K562 (cell line): ENCODE data around the gene NDUFAF2. TPM values are rescaled to one million over a fixed set of nuclear protein-coding genes. Genes with fewer than 3 reads are reported as not detected.
A peak's percentile ranks its signal among the peaks of the same experiment; 100 is the strongest.

Experiments
- ATF7 ChIP-seq: fragments of 450-650 bp; IDR thresholded peaks from 2 replicates; pipeline ENCODE4 v1.7.1; 2014; ENCODE audit warnings: mild to moderate bottlenecking, moderate library complexity
- BMI1 ChIP-seq: fragments of 150-350 bp; IDR thresholded peaks from 2 replicates; pipeline ENCODE4 v1.6.1; 2014; ENCODE audit warnings: low read length
- BRCA1 ChIP-seq, 2 experiments: fragments of 450-650 bp in 1 of 2; sonication (generic) in 1 of 2; formaldehyde crosslinking in 1 of 2; IDR thresholded peaks; 2 replicates each; pipeline versions ENCODE4 v1.5.0 to v1.6.1; 2017 to 2020; ENCODE audit warnings: mild to moderate bottlenecking in 1 of 2, missing genetic modification reagents in 1 of 2
- BRD9 ChIP-seq: fragments of 450-650 bp; IDR thresholded peaks from 2 replicates; pipeline ENCODE4 v1.6.1; 2018; ENCODE audit warnings: low read depth; ENCODE audit not compliant: partially characterized antibody
- CHD2 ChIP-seq: IDR thresholded peaks from 2 replicates; pipeline ENCODE4 v1.6.1; 2011; ENCODE audit warnings: low read depth, low read length
- EP400 ChIP-seq: fragments of 450-650 bp; IDR thresholded peaks from 2 replicates; pipeline ENCODE4 v1.6.1; 2017; ENCODE audit warnings: antibody characterized with exemption, mild to moderate bottlenecking, moderate library complexity
- FOXJ3 ChIP-seq: sonication (generic); formaldehyde crosslinking; IDR thresholded peaks from 2 replicates; pipeline ENCODE4 v1.4.0; 2020; ENCODE audit warnings: mild to moderate bottlenecking, missing genetic modification reagents
- ILF3 ChIP-seq: fragments of 450-650 bp; IDR thresholded peaks from 2 replicates; pipeline ENCODE4 v1.6.1; 2018; ENCODE audit warnings: antibody characterized with exemption, mild to moderate bottlenecking, moderate library complexity, borderline replicate concordance
- MTA3 ChIP-seq: fragments of 450-650 bp; formaldehyde crosslinking; IDR thresholded peaks from 2 replicates; pipeline ENCODE4 v1.6.1; 2017; ENCODE audit warnings: mild to moderate bottlenecking, borderline replicate concordance
- NFIX ChIP-seq: fragments of 250-450 bp; sonication (Bioruptor Pico); IDR thresholded peaks from 2 replicates; pipeline ENCODE4 v1.4.0; 2020; ENCODE audit warnings: low read depth, mild to moderate bottlenecking, moderate library complexity
- PHTF2 ChIP-seq: fragments of 250-450 bp; sonication (Bioruptor Pico); IDR thresholded peaks from 2 replicates; pipeline ENCODE4 v1.5.0; 2021; ENCODE audit warnings: mild to moderate bottlenecking
- SMARCA5 ChIP-seq: fragments of 450-650 bp; IDR thresholded peaks from 2 replicates; pipeline ENCODE4 v1.6.1; 2016
- TAF9B ChIP-seq: fragments of 450-650 bp; IDR thresholded peaks from 2 replicates; pipeline ENCODE4 v1.6.1; 2018; ENCODE audit warnings: mild to moderate bottlenecking; ENCODE audit not compliant: partially characterized antibody
- ZNF24 ChIP-seq: fragments of 450-650 bp; IDR thresholded peaks from 2 replicates; pipeline ENCODE4 v1.6.1; 2016
- ZNF274 ChIP-seq: IDR thresholded peaks from 2 replicates; pipeline ENCODE4 v1.6.1; 2011; ENCODE audit warnings: low read depth, mild to moderate bottlenecking, low read length, moderate library complexity, borderline replicate concordance
- ZNF551 ChIP-seq: fragments of 250-450 bp; sonication (Bioruptor Pico); IDR thresholded peaks from 2 replicates; pipeline ENCODE4 v1.5.0; 2021; ENCODE audit warnings: mild to moderate bottlenecking, moderate library complexity
- ZNF699 ChIP-seq: fragments of 250-450 bp; sonication (Bioruptor Pico); IDR thresholded peaks from 2 replicates; pipeline ENCODE4 v1.8.0; 2021; ENCODE audit warnings: mild to moderate bottlenecking, moderate library complexity; ENCODE audit not compliant: insufficient replicate concordance
- ZNF76 ChIP-seq: fragments of 250-450 bp; sonication (Bioruptor Pico); IDR thresholded peaks from 2 replicates; pipeline ENCODE4 v1.4.0; 2020; ENCODE audit warnings: mild to moderate bottlenecking, moderate library complexity, borderline replicate concordance
- polyA plus RNA-seq, 8 experiments: library from polyadenylated mRNA; depleted of rRNA in 4 of 8; stranded (reverse) in 5 of 8; unstranded in 3 of 8; fragments of >200 nt; fragmentation: Nextera tagmentation in 2 of 8; fragmentation: Illumina TruSeq in 1 of 8; extraction: Ambion mirVana in 2 of 8; extraction: Trizol in 1 of 8; gene quantifications; 2 replicates each; pipeline versions ENCODE4 v1.2.1 to v1.2.3, GENCODE V29; 2011 to 2014; ENCODE audit warnings: inconsistent platforms in 1 of 8, missing spikeins in 1 of 8
- total RNA-seq, 7 experiments: library from RNA; depleted of rRNA in 6 of 7; stranded (reverse); fragments of >200 nt in 6 of 7; fragmentation: Illumina TruSeq in 2 of 7; extraction: Trizol in 2 of 7; gene quantifications; 2 replicates each; pipeline versions ENCODE4 v1.2.1 to v1.2.3, GENCODE V29; 2011 to 2021; ENCODE audit warnings: low replicate concordance in 1 of 7
- TF ChIP-seq, protein P1 (sequence below): fragments of 450-650 bp; IDR thresholded peaks from 2 replicates; pipeline ENCODE4 v1.6.1; 2017; ENCODE audit warnings: mild to moderate bottlenecking, moderate library complexity
- TF ChIP-seq, protein P2 (sequence below), 2 experiments: fragments of 450-650 bp in 1 of 2; sonication (generic) in 1 of 2; formaldehyde crosslinking; conservative IDR thresholded peaks; 2 replicates each; pipeline versions ENCODE4 v1.4.0 to v1.8.1; 2020 to 2022; ENCODE audit warnings: mild to moderate bottlenecking in 1 of 2, missing genetic modification reagents in 1 of 2
- TF ChIP-seq, protein P3 (sequence below), 2 experiments: IDR thresholded peaks in 1 of 2; conservative IDR thresholded peaks in 1 of 2; 2 replicates each; pipeline ENCODE4 v1.6.1; 2016; ENCODE audit warnings: low read depth in 2 of 2, mild to moderate bottlenecking in 1 of 2, missing compliant biosample characterization in 1 of 2, missing genetic modification characterization in 1 of 2, moderate library complexity in 1 of 2
- TF ChIP-seq, protein P4 (sequence below): fragments of 250-450 bp; sonication (Bioruptor Pico); IDR thresholded peaks from 2 replicates; pipeline ENCODE4 v1.4.0; 2020; ENCODE audit warnings: mild to moderate bottlenecking

The NDUFAF2 gene
- total and polyA plus RNA-seq, 9 of the 15 experiments (the other 6 are each of a cell fraction or from before 2014, with no cell fraction given), result 56.0 to 155 (median 95.9) TPM

DNA sequence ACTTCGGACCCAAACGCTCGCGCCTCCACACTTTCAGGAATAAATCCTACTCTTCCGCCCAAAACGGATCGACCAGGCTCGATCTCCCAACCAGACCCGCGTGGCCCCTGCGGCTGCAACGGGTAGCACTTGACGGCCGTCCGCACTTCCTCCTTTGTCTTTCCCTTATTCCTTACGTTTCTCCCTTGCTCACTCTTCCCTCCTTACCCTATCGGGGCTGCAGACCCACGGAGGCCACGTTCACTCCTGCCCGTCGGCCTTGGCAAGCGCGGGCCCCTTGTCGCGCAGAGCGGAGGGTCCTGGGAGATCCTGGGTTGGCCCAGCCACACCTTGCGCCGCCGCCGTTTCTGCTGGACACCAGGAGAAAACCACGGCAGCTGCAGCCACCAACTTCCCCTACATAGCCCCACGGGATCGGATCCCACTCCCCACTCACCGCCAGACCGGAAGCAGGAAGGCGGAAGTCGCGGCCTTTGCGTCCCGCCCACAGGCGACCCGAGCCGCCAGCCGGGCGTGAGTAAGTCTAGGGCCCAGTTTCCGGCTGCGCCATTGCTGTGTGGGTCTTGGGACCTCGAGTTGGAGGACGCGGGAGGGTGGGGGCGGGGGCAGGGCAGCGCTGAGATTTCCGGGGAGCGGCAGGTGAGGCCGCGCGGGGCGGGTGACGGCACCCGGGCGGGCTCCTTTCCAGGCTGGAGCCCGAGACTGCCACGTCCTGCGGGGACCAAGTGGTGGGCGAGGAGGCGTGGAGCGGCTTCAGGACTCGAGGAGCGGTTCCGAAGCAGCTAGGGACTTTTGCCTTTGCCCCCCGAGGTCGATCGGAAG is 217.2 kb downstream of the NDUFAF2 start, which contains the start of gene SMIM15 (continued):
- no peak for TF ChIP-seq ZNF24
- peak; percentile 50; the same call in 1 of the 2 replicates for TF ChIP-seq SMARCA5
- TF ChIP-seq CHD2, result no peak
- peak; percentile 76 for TF ChIP-seq MTA3
- TF ChIP-seq ZNF551, result no peak
- no peak for TF ChIP-seq ILF3
- TF ChIP-seq, protein P1, sequence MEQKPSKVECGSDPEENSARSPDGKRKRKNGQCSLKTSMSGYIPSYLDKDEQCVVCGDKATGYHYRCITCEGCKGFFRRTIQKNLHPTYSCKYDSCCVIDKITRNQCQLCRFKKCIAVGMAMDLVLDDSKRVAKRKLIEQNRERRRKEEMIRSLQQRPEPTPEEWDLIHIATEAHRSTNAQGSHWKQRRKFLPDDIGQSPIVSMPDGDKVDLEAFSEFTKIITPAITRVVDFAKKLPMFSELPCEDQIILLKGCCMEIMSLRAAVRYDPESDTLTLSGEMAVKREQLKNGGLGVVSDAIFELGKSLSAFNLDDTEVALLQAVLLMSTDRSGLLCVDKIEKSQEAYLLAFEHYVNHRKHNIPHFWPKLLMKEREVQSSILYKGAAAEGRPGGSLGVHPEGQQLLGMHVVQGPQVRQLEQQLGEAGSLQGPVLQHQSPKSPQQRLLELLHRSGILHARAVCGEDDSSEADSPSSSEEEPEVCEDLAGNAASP, result no peak
- TF ChIP-seq, protein P2, sequence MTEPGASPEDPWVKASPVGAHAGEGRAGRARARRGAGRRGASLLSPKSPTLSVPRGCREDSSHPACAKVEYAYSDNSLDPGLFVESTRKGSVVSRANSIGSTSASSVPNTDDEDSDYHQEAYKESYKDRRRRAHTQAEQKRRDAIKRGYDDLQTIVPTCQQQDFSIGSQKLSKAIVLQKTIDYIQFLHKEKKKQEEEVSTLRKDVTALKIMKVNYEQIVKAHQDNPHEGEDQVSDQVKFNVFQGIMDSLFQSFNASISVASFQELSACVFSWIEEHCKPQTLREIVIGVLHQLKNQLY (CRISPR knock-in tag; conservative IDR thresholded peaks at IDR 0.05), result 0 out of 4 replicates have a peak, but pooled peaks of 1 of the 2 experiments have one; percentile 43
- peak; percentile 92 for TF ChIP-seq EP400
- TF ChIP-seq BRD9, result peak; percentile 68
- TF ChIP-seq ATF7, result peak; percentile 65; the same call in 1 of the 2 replicates
- TF ChIP-seq FOXJ3 (CRISPR knock-in tag), result no peak
- TF ChIP-seq BMI1, result no peak
- peak; percentile 84 for TF ChIP-seq TAF9B
- TF ChIP-seq, protein P3, sequence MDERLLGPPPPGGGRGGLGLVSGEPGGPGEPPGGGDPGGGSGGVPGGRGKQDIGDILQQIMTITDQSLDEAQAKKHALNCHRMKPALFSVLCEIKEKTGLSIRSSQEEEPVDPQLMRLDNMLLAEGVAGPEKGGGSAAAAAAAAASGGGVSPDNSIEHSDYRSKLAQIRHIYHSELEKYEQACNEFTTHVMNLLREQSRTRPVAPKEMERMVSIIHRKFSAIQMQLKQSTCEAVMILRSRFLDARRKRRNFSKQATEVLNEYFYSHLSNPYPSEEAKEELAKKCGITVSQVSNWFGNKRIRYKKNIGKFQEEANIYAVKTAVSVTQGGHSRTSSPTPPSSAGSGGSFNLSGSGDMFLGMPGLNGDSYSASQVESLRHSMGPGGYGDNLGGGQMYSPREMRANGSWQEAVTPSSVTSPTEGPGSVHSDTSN (CRISPR knock-in tag; IDR thresholded peaks at IDR 0.05; ENCODE audit: low read depth), result no peak
- TF ChIP-seq, protein P3 (tag; conservative IDR thresholded peaks at IDR 0.05; ENCODE audit: low read depth), result no peak
- TF ChIP-seq NFIX (CRISPR knock-in tag), result no peak
- TF ChIP-seq ZNF76, result no peak
- TF ChIP-seq PHTF2, result no peak
- TF ChIP-seq, protein P4, sequence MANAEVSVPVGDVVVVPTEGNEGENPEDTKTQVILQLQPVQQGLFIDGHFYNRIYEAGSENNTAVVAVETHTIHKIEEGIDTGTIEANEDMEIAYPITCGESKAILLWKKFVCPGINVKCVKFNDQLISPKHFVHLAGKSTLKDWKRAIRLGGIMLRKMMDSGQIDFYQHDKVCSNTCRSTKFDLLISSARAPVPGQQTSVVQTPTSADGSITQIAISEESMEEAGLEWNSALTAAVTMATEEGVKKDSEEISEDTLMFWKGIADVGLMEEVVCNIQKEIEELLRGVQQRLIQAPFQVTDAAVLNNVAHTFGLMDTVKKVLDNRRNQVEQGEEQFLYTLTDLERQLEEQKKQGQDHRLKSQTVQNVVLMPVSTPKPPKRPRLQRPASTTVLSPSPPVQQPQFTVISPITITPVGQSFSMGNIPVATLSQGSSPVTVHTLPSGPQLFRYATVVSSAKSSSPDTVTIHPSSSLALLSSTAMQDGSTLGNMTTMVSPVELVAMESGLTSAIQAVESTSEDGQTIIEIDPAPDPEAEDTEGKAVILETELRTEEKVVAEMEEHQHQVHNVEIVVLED (CRISPR knock-in tag), result no peak
- TF ChIP-seq ZNF699, result no peak
- no peak for TF ChIP-seq ZNF274
- no peak for TF ChIP-seq BRCA1 (IDR thresholded peaks at IDR 0.05)
- no peak for TF ChIP-seq BRCA1 (CRISPR knock-in tag; IDR thresholded peaks at IDR 0.05)
